HFFc6 (cell line): Measurements from ENCODE around the gene CRYGC. TPM values are rescaled to one million over a fixed set of nuclear protein-coding genes. Genes with fewer than 3 reads are reported as not detected.
"Not testable (repeated sequence)": the region's sequence is repeated elsewhere in the genome, so short reads cannot be mapped to it uniquely, and the experiment has no call there.

Experiments
- DNase-seq: peaks from one replicate; pipeline ENCODE4 v3.0.0-alpha.2; 2018
- H3K27ac Mint-ChIP-seq: 2 replicates; pipeline ENCODE4 v1.8.0; 2020; ENCODE audit warnings: mild to moderate bottlenecking, mixed read lengths
- H3K27me3 Mint-ChIP-seq: 2 replicates; pipeline ENCODE4 v1.8.0; 2021; ENCODE audit warnings: mild to moderate bottlenecking, moderate library complexity, mixed read lengths; ENCODE audit not compliant: insufficient read depth
- H3K36me3 Mint-ChIP-seq: 2 replicates; pipeline ENCODE4 v1.8.0; 2021; ENCODE audit warnings: low read depth, mixed read lengths
- H3K4me1 Mint-ChIP-seq: 2 replicates; pipeline ENCODE4 v1.8.0; 2020; ENCODE audit warnings: low read depth, mixed read lengths
- H3K4me3 Mint-ChIP-seq: 2 replicates; pipeline ENCODE4 v1.8.0; 2020; ENCODE audit warnings: mild to moderate bottlenecking, moderate library complexity, mixed read lengths
- H3K9me3 Mint-ChIP-seq: 2 replicates; pipeline ENCODE4 v1.8.0; 2020; ENCODE audit warnings: mild to moderate bottlenecking, mixed read lengths
- CTCF ChIP-seq: fragments of 200-600 bp; sonication (generic); IDR thresholded peaks from 2 replicates; pipeline ENCODE4 v1.5.0; 2021; ENCODE audit warnings: antibody characterized with exemption, mild to moderate bottlenecking
- total RNA-seq, 6 experiments: library from RNA; stranded (reverse); fragmentation: NEBNext Ultra II Directional; extraction: Animal tissue kit (Norgen Biotek cat#: 25700); gene quantifications; 2 replicates in 1 of 6; 3 replicates in 5 of 6; pipeline ENCODE4 v1.2.3, GENCODE V29; 2021

The CRYGC gene
- total RNA-seq, 6 experiments from 2014 or later, result not detected

GRCh38 chr2:208142925-208143799 is 13.5 kb upstream of the CRYGC start:
- Mint-ChIP-seq H3K4me3 (no peak overlapping the region), H3K36me3 (peaks cover under 1% of the 10 kb centered on the region), H3K27me3 (peaks cover 3% of the 10 kb centered on the region), H3K9me3 (peaks cover under 1% of the 10 kb centered on the region), H3K27ac (no peak overlapping the region), H3K4me1 (no peaks in the 10 kb centered on the region)
- DNase-seq, result no peak
- TF ChIP-seq CTCF, result no peak

- Mint-ChIP-seq H3K4me1 (no peaks in the 10 kb centered on the region), H3K4me3 (no peak overlapping the region), H3K9me3 (peaks cover 5% of the 10 kb centered on the region), H3K27ac (no peak overlapping the region), H3K27me3 (peaks cover 9% of the 10 kb centered on the region), H3K36me3 (peaks cover 9% of the 10 kb centered on the region)
- no peak for DNase-seq
- no peak for TF ChIP-seq CTCF
Measured at GRCh38 chr2:208142240-208142924, 12.8 kb upstream of the CRYGC start.

GRCh38 chr2:208139447-208139846 is 9.8 kb upstream of the CRYGC start:
- H3K27ac Mint-ChIP-seq, result no peak overlapping the region
- H3K4me1 Mint-ChIP-seq, result no peaks in the 10 kb centered on the region
- DNase-seq, result no peak
- H3K4me3 Mint-ChIP-seq, result no peak overlapping the region
- H3K27me3 Mint-ChIP-seq, result peaks cover 9% of the 10 kb centered on the region
- peaks cover 9% of the 10 kb centered on the region for H3K36me3 Mint-ChIP-seq
- peaks cover 5% of the 10 kb centered on the region for H3K9me3 Mint-ChIP-seq
- TF ChIP-seq CTCF, result no peak

GRCh38 chr2:208138334-208138733 is 8.7 kb upstream of the CRYGC start:
- not testable (repeated sequence) for DNase-seq, H3K9me3 Mint-ChIP-seq, H3K4me3 Mint-ChIP-seq, H3K36me3 Mint-ChIP-seq, H3K4me1 Mint-ChIP-seq, H3K27ac Mint-ChIP-seq, H3K27me3 Mint-ChIP-seq

GRCh38 chr2:208136716-208137094 is 7.1 kb upstream of the CRYGC start:
- DNase-seq, result no peak
- Mint-ChIP-seq H3K4me3 (no peak overlapping the region), H3K9me3 (peaks cover 5% of the 10 kb centered on the region), H3K36me3 (peaks cover 9% of the 10 kb centered on the region), H3K27ac (no peak overlapping the region), H3K27me3 (peaks cover 8% of the 10 kb centered on the region), H3K4me1 (no peaks in the 10 kb centered on the region)
- no peak for TF ChIP-seq CTCF
